WTC11 (cell line): ENCODE results near the gene CSNK2A1. TPM values are rescaled to one million over a fixed set of nuclear protein-coding genes. Genes with fewer than 3 reads are reported as not detected.

Source experiments
- ATAC-seq: fragments of 200-7000 bp; cut with Tn5 transposase; 2 replicates; pipeline ENCODE4 v1.10.0; 2021; ENCODE audit warnings: mild to moderate bottlenecking, moderate library complexity
- CTCF ChIA-PET: fragments of 300-600 bp; sonication (Branson Sonifier 250); formaldehyde crosslinking; loops from one replicate; lab custom pipeline; 2021; ENCODE audit warnings: antibody characterized with exemption; lab: Charles Lee
- POLR2A ChIA-PET: fragments of 350-600 bp; sonication (Branson Sonifier 250); formaldehyde crosslinking; loops from one replicate; lab custom pipeline; 2021; ENCODE audit warnings: antibody characterized with exemption; lab: Charles Lee
- DNase-seq: peaks from one replicate; pipeline ENCODE4 v3.0.0; 2021; ENCODE audit warnings: low spot score
- H3K27ac Mint-ChIP-seq: 2 replicates; pipeline ENCODE4 v1.8.0; 2021; ENCODE audit warnings: mixed read lengths
- H3K27me3 Mint-ChIP-seq: 2 replicates; pipeline ENCODE4 v1.8.0; 2021; ENCODE audit warnings: low read depth, mild to moderate bottlenecking, moderate library complexity, mixed read lengths
- H3K36me3 Mint-ChIP-seq: 2 replicates; pipeline ENCODE4 v1.8.0; 2021; ENCODE audit warnings: mixed read lengths
- H3K4me1 Mint-ChIP-seq: 2 replicates; pipeline ENCODE4 v1.8.0; 2022; ENCODE audit warnings: mixed read lengths
- H3K4me3 Mint-ChIP-seq: 2 replicates; pipeline ENCODE4 v1.8.0; 2021; ENCODE audit warnings: mild to moderate bottlenecking, moderate library complexity, mixed read lengths
- H3K9me3 Mint-ChIP-seq: 2 replicates; pipeline ENCODE4 v1.8.0; 2021; ENCODE audit warnings: mixed read lengths
- AFF4 ChIP-seq: sonication (generic); formaldehyde crosslinking; IDR thresholded peaks from 2 replicates; pipeline ENCODE4 v1.8.1; 2023; ENCODE audit warnings: mild to moderate bottlenecking, missing genetic modification reagents, borderline replicate concordance
- AR ChIP-seq: fragments of 250-450 bp; sonication (Bioruptor Pico); IDR thresholded peaks from 2 replicates; pipeline ENCODE4 v1.9.0; 2021; ENCODE audit warnings: mild to moderate bottlenecking
- ATF3 ChIP-seq: sonication (generic); formaldehyde crosslinking; conservative IDR thresholded peaks from 2 replicates; pipeline ENCODE4 v1.8.1; 2022; ENCODE audit warnings: mild to moderate bottlenecking, missing genetic modification reagents
- E2F5 ChIP-seq: sonication (generic); formaldehyde crosslinking; IDR thresholded peaks from 2 replicates; pipeline ENCODE4 v1.8.1; 2022; ENCODE audit warnings: mild to moderate bottlenecking, moderate library complexity, missing genetic modification reagents
- FOXK1 ChIP-seq: sonication (generic); formaldehyde crosslinking; IDR thresholded peaks from 2 replicates; pipeline ENCODE4 v1.8.0; 2022; ENCODE audit warnings: mild to moderate bottlenecking, moderate library complexity, missing genetic modification reagents
- MXD4 ChIP-seq: fragments of 250-450 bp; sonication (Bioruptor Pico); IDR thresholded peaks from 2 replicates; pipeline ENCODE4 v1.8.0; 2021; ENCODE audit warnings: mild to moderate bottlenecking, moderate library complexity, borderline replicate concordance
- OVOL2 ChIP-seq: fragments of 250-450 bp; sonication (Bioruptor Pico); IDR thresholded peaks from 2 replicates; pipeline ENCODE4 v1.9.0; 2021; ENCODE audit warnings: mild to moderate bottlenecking, borderline replicate concordance
- RELA ChIP-seq: sonication (generic); formaldehyde crosslinking; IDR thresholded peaks from 2 replicates; pipeline ENCODE4 v1.8.1; 2022; ENCODE audit warnings: missing genetic modification reagents, mild to moderate bottlenecking, borderline replicate concordance
- SMAD4 ChIP-seq: sonication (generic); formaldehyde crosslinking; IDR thresholded peaks from 2 replicates; pipeline ENCODE4 v1.8.0; 2022; ENCODE audit warnings: mild to moderate bottlenecking, missing genetic modification reagents
- ZBTB43 ChIP-seq: sonication (generic); formaldehyde crosslinking; IDR thresholded peaks from 2 replicates; pipeline ENCODE4 v1.8.1; 2023; ENCODE audit warnings: mild to moderate bottlenecking, missing genetic modification reagents
- ZNF138 ChIP-seq: sonication (generic); formaldehyde crosslinking; conservative IDR thresholded peaks from 2 replicates; pipeline ENCODE4 v1.8.1; 2022; ENCODE audit warnings: mild to moderate bottlenecking, moderate library complexity, missing genetic modification reagents
- ZNF396 ChIP-seq: fragments of 250-450 bp; sonication (Bioruptor Pico); IDR thresholded peaks from 2 replicates; pipeline ENCODE4 v1.8.0; 2021; ENCODE audit warnings: mild to moderate bottlenecking, moderate library complexity, borderline replicate concordance
- ZNF423 ChIP-seq: fragments of 250-450 bp; sonication (Bioruptor Pico); IDR thresholded peaks from 2 replicates; pipeline ENCODE4 v2.1.2; 2022; ENCODE audit warnings: mild to moderate bottlenecking, moderate library complexity
- ZSCAN18 ChIP-seq: fragments of 250-450 bp; sonication (Bioruptor Pico); IDR thresholded peaks from 2 replicates; pipeline ENCODE4 v2.1.2; 2022; ENCODE audit warnings: mild to moderate bottlenecking, moderate library complexity
- total RNA-seq: library from RNA; stranded (reverse); gene quantifications from 3 replicates; pipeline ENCODE4 v1.2.3, GENCODE V29; 2021

The CSNK2A1 gene
- total RNA-seq, 1 experiment from 2014 or later, result 235 TPM

GRCh38 chr20:427849-428657, 115.5 kb downstream of the CSNK2A1 start (continued):
- TF ChIP-seq MXD4 (CRISPR knock-in tag), result no peak
- TF ChIP-seq, all 79 proteins: peak for 0

- TF ChIP-seq AFF4 (CRISPR knock-in tag) (no peak), ATF3 (CRISPR knock-in tag) (no peak), SMAD4 (CRISPR knock-in tag) (no peak), OVOL2 (CRISPR knock-in tag) (no peak), ZNF396 (CRISPR knock-in tag) (no peak), RELA (CRISPR knock-in tag) (no peak)
- TF ChIP-seq, all 79 proteins: peak for 0
- ATAC-seq (no peak), DNase-seq (no peak)
- POLR2A ChIA-PET, result no interaction called here
- Mint-ChIP-seq H3K36me3 (peaks cover 29% of the 10 kb centered on the region), H3K4me3 (no peak overlapping the region), H3K9me3 (no peaks in the 10 kb centered on the region), H3K4me1 (0 out of 2 replicates have a peak, but pooled peaks cover 2% of the 10 kb centered on the region), H3K27me3 (peaks cover 3% of the 10 kb centered on the region; the same call in 1 of the 2 replicates), H3K27ac (no peak overlapping the region)
- CTCF ChIA-PET, result no interaction called here
These were observed 116.2 kb downstream of the CSNK2A1 start for GRCh38 chr20:427401-427800.

GRCh38 chr20:426566-426965, 117.0 kb downstream of the CSNK2A1 start:
- no peaks in the 10 kb centered on the region for H3K9me3 Mint-ChIP-seq
- ChIA-PET POLR2A (interaction anchor here (0.6 kb wide), 1 partner anchor 27 kb away, joined by 5 read pairs; no protein-coding TSS in a partner anchor), CTCF (no interaction called here)

More at GRCh38 chr20:426566-426965, 117.0 kb downstream of the CSNK2A1 start:
- no peak for ATAC-seq
- no peak overlapping the region for H3K4me3 Mint-ChIP-seq
- 0 out of 2 replicates have a peak, but pooled peaks cover 2% of the 10 kb centered on the region for H3K4me1 Mint-ChIP-seq
- no peaks in the 10 kb centered on the region for H3K27me3 Mint-ChIP-seq
- no peak for TF ChIP-seq E2F5
- TF ChIP-seq ZSCAN18, result no peak
- TF ChIP-seq ZNF138 (CRISPR knock-in tag), result no peak
- TF ChIP-seq ZNF423 (CRISPR knock-in tag), result no peak
- no peak for TF ChIP-seq AR
- TF ChIP-seq FOXK1, result no peak
- TF ChIP-seq ZBTB43 (CRISPR knock-in tag), result no peak
- TF ChIP-seq, all 79 proteins: peak for 0
- DNase-seq, result no peak
- Mint-ChIP-seq H3K27ac (no peak overlapping the region), H3K36me3 (peaks cover 37% of the 10 kb centered on the region)
